SK-N-MC (cell line): Measurements from ENCODE around the gene MEIS2.

Experiments used
- EZH2 ChIP-seq: fragments of 200-600 bp; sonication (generic); IDR thresholded peaks from one replicate; pipeline ENCODE4 v1.6.1; 2017; ENCODE audit warnings: antibody characterized with exemption
- FOXP2 ChIP-seq: optimal IDR thresholded peaks from 2 replicates; pipeline ENCODE3; 2011; ENCODE audit warnings: mild to moderate bottlenecking, moderate library complexity; ENCODE audit not compliant: insufficient read depth; ENCODE audit errors: extremely low read length, control extremely low read depth
- POLR2AphosphoS5 ChIP-seq: IDR thresholded peaks from 2 replicates; pipeline ENCODE4 v1.6.1; 2012; ENCODE audit warnings: mild to moderate bottlenecking, low read depth, low read length, borderline replicate concordance

DNA sequence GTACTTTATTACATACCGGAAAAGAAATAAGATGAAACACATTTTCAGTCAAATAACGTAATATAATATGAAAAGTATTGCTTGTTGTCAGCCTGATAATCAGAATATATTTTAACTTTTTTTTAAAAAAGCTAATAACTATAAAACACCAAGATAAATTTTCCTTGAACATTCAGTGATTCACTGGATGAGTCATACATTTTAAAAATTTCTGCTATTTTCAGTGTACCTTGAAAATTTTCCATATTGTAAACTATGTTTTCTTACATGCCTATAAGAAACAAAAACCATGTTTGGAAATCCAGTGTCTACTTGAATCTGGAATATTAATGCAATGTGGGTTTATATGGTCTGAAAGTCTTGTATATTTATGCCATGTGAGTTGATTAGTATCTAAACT, 36.3 kb upstream of the MEIS2 start:
- no peak for TF ChIP-seq EZH2
- no peak for TF ChIP-seq POLR2AphosphoS5
- no peak for TF ChIP-seq FOXP2
